Left renal pelvis (tissue), 4 donors: ENCODE data around the gene RPL15. TPM values are rescaled to one million over a fixed set of nuclear protein-coding genes. Genes with fewer than 3 reads are reported as not detected.
"Not testable (repeated sequence)": the region's sequence is repeated elsewhere in the genome, so short reads cannot be mapped to it uniquely, and the experiment has no call there.

Experiments used
- DNase-seq, 4 donors: peaks; one replicate each; pipeline ENCODE4 v3.0.0-alpha.2; 2013; ENCODE audit warnings: low read depth in 4 of 4, low spot score in 3 of 4
- polyA plus RNA-seq, 4 donors: library from polyadenylated mRNA; unstranded; fragments of 120-200 nt; gene quantifications; one replicate each; pipeline ENCODE4 v1.2.1, GENCODE V29; 2013; ENCODE audit not compliant: insufficient read length in 4 of 4

The RPL15 gene
- polyA plus RNA-seq, 4 donors = 2,072 to 2,492 (median 2,223) TPM

DNA sequence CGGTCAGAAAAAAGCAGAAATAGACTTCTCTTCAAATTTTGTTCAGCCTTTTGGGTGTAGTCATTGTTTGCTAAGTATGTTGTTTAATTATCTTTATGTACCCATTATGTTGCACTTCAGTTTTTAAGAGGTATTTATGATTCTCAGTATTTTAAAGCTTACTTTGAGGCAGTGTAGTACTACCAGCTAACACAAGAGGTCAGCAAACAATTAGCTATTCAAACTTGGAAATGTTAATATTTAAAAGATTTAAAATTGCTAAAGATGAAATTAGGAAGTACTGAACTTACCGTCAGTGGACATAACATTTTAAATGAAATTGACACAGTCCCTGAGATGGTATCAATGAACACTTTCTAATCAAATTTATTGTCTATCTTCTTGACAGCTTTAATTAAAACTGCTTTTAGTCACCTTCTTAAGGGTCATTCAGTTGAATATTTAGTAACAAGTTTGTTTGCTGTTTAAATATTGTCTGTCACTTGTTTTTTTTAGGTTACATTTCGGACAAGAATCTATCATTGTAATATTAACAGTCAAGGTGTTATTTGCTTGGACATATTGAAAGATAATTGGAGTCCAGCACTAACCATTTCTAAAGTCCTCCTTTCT lies 28.2 kb upstream of the RPL15 start:
- no peak for DNase-seq

DNA sequence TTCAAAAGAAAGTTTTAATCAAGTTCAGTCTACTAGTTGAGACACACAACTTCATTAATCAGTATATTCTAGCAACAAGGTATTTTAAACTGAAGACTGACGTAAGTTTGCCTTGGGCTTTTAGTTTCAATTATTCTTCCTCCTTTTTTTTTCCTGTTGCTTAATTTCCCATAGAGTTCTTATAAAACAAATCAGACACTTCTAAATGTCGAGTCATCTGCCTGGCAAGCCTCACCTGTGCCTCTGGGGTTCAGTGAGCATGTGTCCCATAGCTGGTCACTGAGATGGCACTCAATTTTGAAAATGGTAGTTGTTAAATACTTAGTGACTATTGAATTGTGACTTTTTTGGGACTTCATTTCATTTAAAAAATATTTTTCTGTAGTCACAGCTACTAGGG lies 27.5 kb upstream of the RPL15 start:
- DNase-seq = no peak

DNA sequence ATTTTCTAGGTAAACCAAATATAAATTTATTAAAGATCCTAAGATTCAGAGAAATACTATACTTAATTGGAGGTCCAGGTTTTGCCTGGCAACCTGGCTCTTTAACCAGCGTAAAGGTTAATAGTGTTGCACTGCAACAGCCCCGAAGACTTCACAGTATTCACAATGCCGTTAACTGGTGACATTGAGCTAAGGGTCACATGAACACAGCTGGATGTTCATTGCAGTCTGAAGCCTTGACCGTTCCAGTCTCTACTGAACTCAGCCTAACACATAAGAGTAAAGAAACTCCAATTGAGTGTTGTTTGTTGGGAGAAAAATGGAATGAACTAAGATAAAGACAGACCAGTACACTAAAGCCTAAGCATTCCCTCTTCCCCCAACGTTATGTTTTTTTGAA lies 27.0 kb upstream of the RPL15 start:
- DNase-seq = no peak

DNA sequence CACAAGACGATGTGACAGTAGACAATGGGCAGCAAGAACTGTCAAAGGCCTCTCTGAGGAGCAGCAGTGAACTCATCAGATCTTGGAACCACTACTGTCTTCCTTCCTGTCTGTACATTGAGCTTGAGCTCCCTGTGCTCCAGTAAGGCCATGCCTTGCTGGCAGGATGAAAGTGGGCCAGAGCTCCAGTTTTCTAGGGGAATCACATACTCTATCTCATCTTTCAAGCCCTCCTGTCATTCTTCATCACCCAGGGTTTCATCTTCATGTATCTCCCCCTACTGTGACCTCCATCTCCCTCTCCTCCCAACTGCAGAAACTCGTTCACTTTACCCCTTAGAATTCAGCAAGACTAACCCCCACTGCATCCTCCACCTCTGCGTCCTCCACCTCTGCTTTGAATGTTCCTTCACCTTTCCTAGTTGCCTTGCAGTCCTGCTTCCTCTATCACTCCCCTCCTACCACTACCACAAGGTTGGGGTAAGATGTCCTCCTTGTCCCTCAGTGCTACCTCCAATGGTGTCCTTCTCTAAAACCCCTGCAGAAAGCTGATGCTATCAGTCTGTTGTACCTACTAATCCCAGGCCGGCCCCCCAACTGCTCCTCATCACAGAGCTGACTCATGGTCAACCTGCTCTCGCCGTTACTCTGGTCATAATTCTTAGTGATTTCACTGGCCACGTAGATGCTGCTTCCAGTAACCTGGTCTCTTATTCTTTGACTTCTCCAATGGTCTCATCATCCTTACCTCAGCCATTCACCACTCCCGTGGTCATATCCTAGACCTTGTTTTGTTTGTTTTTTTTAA lies 22.5 kb upstream of the RPL15 start:
- DNase-seq = no peak

DNA sequence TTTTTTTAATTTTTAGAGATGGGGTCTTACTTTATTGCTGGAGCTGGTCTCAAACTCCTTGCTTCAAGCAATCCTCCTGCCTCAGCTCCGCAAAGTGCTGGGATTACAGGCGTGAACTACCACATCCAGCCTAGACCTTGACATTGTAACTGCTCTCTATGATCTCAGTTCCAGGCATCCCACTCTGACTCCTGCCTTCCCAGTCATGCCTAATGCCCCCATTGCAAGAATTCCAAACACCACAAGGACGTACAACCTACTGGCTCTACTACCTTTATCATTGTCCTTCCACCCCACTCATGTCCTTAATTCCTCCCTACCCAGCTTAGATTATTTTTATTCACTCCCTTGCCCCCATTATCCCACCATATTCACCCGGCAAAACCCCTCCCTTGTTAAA lies 21.8 kb upstream of the RPL15 start:
- no peak for DNase-seq

DNA sequence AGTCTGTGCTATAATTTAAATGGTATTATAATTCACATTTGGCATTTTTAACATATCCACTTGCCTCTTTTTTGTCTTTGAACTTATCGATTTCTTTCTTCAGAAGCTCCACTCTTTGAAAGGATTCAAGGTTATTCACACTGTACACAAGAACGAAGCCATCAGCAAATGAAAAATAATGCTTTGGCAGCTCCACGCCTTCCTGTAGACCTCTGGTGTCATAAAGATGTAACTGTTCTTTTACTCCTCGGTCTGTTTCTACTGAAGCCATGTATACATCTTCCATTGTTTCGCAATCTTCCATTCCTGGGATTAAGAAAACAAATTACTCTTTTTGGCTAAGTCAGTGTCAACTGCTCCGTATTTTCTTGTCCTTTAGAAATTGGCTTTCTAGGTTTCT lies 16.2 kb upstream of the RPL15 start:
- DNase-seq = no peak

DNA sequence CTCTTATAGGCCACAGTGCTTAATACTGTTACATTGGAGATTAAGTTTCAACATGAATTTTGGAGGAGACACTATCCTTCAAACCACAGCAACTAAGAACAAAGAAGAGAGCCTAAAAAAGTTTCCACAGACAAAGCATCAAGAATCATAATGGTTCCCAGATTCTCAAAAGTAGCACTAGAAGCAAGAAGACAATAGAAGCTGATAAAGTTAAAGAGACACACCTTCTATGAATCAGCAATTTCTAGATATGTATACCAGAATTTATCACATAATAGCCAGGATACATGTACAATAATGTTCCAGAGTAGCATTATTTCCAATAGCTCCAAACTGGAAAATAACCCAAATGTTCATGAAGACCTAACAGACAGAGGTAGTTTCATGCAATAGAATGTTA lies 12.4 kb upstream of the RPL15 start:
- no peak for DNase-seq

DNA sequence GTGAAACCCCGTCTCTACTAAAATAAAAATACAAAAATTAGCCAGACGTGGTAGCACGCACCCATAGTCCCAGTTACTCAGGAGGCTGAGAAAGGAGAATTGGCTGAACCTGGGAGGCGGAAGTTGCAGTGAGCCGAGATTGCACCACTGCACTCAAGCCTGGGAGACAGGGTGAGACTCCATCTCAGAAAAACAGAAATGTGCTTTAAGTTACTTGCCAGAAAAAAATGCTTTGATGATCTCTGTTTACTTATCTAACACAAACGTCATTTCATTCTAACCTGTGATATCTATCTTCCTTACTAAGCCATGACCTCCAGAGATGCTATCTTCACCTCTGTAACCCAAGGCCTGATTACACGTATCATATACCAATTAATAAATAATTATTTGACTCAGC lies 7.6 kb upstream of the RPL15 start:
- DNase-seq = no peak

DNA sequence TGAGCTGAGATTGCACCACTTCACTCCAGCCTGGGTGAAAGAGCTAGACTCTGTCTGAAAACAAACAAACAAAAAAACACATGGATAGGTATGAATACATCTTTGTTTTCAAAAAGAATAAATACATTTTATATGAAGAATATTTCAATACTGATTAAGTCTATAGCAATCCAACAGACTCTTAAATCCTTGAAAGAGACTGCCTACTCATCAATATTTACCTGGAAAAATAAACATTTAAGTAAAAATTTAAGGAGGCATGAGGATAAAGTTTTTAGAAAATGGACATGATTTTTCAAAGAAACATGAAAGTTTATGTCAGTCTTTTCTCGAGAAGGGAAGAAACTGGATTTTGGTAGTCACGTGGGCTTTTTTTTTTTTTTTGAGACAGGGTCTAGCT lies 5.5 kb upstream of the RPL15 start:
- no peak for DNase-seq

DNA sequence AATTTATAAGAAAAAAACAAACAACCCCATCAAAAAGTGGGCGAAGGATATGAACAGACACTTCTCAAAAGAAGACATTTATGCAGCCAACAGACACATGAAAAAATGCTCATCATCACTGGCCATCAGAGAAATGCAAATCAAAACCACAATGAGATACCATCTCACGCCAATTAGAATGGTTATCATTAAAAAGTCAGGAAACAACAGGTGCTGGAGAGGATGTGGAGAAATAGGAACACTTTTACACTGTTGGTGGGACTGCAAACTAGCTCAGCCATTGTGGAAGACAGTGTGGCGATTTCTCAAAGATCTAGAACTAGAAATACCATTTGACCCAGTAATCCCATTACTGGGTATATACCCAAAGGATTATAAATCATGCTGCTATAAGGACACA lies 4.6 kb upstream of the RPL15 start:
- DNase-seq = not testable (repeated sequence)

DNA sequence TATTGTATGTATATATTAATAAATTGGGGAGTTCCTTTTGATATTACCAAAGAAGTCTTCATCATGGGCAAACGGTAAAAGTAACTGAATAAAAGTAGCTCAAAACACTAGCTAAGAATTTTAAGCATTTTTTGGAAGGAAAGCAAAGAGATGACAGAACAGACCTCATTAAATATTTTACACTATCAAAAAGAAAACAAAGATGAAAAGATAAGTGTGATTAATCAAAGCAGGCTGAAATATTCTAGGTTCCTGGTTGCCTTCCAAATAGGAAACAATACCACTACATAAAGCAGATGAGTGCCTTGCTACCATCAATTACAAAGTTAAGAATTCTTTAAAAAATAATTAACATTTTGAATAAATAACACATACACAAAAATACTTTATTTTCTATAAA lies 3.8 kb upstream of the RPL15 start:
- DNase-seq = no peak

DNA sequence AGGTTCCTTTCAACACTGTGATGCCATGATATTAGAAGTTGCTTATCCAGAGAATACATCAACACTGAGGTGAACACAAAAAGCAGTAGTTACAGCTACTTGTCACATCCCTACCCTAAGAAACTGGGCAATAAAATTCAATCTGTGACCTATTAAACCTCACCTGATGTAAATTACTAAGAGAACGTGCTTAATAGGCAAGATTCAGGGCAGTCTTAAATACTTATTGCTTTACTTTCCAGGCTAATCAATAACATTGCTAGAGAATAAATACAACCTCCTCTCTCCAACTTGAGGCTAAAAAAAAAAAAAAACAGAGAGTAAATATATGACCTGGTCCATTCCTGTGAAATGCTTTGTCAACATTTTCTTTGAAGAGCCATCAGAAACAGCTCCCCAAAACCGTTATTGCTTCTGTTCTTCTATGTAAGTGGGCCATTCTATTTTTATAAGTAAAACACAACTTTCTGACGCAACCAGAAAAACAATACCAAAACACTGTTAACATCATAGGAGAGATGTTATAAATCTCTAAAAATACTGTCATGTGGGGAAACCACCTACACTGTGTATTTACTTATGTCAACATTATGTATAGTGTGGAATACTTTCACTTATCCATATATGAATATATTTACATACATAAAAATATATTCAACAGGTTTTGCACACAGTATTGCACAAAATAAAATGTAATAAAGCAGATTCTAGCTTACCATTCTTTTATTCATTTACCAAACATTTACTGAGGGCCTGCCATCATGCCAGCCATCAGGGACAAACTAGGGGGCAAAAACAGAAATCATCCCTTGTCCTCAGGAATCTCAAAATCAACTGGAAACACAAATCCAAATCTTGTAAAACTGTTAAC lies 2.8 kb upstream of the RPL15 start:
- no peak for DNase-seq

DNA sequence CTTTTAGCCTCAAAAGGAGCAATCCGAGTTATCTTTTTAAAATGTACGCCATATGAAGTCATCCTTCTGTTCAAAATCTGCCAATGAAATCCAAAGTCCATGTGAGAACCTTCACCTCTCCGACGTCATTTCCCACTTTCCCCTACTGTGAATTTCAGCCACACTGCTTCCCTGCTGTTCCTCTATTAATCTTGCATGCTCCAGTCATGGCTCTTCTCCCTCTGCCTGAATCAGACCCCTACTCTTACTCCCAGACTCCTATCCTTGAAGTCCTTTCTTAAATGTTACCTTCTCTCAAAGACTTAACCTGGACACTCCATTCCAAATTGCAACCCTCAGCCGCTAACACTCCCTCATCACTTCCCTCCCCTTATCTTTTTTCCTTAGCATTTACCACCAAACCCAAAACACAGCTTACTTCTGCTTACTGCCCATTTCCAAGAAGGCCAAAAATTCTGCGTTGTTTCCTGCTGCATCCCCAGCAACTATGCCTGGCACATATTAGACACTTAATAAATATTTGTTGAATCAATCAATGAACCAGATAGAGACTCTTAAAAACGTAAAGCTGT lies 1.3 kb upstream of the RPL15 start:
- DNase-seq = no peak

DNA sequence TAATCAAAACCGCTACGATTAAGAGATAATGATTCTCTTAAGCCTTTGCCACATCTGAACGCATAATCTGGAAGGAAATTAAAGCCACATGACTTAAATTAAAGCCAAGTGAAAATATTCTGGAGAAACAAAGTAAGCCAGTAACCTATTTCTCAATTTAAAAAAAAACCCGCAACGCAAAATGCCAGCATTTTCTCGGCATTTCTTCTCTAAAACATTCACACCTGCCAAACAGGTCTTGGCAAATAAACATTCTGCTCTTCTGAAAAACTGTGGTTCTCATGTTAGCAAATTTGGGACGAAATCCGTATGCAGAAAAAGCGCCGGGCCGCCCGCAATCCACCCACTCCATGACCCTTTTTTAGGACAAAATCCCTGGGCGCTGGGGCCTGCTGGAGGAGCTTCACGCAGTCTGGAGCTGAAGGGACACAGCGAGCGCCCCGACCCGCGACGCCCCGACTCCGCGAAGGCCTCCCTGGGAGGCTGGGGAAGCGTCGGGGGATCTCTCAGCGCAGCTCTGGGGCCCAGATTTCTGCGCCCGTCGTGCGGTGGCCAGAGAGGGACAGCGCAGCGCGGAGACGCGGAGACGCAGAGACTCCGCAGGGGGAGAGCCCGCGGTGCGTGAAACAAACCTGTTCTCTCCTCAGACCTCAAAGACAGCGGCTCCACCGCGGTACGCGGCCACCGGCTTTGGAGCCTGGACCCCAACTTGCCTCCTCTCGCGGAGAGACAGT lies 613 bp upstream of the RPL15 start:
- DNase-seq = no peak

DNA sequence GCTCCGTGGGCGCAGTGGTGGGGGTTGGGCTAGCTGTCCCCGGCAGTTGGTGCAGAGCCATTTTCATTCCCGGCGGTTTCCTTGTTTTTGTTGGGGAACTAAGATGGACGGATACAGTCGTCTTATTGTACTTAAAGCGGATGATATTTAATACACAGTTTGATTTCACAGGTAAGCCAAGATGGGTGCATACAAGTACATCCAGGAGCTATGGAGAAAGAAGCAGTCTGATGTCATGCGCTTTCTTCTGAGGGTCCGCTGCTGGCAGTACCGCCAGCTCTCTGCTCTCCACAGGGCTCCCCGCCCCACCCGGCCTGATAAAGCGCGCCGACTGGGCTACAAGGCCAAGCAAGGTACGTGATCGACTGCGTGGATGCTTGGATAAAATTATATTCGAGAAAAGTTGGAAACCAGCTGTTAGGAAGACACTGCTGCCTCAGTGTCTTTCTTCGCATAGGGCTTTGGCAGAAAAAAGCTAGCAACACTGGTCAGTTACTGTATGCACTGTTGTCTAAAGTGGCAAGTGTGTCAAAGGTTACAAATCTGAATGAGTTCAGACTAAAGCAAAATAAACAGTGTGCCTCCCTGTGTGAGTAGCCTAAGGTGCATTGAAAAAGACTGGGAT lies 859 bp downstream of the RPL15 start:
- peak in 3 of 4 donors; percentile 38 to 48 (median 41) for DNase-seq

DNA sequence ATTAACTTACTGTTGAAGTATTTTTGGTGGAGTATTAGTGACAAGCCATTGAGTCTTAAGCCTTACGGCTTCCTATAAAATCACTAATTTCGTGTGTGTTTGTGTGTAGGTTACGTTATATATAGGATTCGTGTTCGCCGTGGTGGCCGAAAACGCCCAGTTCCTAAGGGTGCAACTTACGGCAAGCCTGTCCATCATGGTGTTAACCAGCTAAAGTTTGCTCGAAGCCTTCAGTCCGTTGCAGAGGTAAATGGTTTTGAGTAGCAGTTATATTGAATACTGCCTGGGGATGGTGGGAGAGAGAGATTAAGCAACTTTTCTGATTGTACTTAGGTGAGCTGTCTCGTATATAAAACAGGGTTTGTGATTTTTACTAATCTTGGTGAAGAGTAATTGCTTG lies 1.4 kb downstream of the RPL15 start:
- DNase-seq = not testable (repeated sequence)

DNA sequence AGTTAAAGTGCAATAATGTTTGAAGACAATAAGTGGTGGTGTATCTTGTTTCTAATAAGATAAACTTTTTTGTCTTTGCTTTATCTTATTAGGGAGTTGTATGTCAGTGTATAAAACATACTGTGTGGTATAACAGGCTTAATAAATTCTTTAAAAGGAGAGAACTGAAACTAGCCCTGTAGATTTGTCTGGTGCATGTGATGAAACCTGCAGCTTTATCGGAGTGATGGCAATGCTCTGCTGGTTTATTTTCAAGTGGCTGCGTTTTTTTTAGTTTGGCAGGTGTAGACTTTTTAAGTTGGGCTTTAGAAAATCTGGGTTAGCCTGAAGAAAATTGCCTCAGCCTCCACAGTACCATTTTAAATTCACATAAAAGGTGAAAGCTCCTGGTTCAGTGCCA lies 2.7 kb downstream of the RPL15 start:
- no peak for DNase-seq

DNA sequence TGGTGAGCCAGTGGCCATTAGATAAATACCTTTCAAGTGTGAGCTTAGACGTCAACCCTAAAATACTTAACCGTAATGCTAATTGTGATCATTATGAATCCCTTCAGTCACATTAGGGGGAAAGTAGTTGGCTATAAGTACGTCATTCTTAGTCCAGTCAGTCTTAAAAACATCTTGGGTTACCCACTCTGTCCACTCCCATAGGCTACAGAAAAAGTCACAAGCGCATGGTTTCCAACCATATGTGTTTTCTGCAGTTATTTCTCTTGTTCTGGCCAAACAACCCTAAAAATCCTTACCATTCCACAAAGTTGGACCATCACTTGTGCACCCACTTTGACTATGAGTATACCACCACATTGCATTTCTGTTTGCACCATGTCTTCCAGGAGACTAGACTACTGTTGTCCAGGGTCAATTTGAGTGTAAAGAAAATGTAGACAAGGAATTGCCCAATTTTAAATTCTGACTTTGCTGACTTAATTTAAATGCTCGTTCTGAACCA lies 3.3 kb downstream of the RPL15 start:
- DNase-seq = no peak

DNA sequence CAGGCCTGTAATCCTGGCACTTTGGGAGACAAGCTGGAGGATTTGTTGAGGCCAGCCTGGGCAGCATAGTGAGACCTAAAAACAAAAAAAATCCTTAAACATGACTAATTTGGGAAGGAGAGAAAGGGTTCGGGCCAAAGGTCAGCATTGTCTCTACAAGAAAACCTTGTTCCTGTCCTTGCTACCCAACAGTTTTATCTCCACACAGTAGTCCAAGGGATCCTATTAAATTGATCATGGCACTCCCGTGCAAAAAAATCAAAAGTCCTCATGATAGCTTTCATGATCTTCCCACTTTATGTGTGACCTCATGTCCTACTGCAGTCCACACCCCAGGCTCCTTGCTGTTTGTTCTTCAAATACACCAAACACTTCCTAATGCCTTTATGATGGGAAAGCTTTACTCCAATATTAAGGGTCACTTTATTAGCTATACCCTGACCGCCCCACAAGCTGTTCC lies 4.2 kb downstream of the RPL15 start:
- DNase-seq = no peak

DNA sequence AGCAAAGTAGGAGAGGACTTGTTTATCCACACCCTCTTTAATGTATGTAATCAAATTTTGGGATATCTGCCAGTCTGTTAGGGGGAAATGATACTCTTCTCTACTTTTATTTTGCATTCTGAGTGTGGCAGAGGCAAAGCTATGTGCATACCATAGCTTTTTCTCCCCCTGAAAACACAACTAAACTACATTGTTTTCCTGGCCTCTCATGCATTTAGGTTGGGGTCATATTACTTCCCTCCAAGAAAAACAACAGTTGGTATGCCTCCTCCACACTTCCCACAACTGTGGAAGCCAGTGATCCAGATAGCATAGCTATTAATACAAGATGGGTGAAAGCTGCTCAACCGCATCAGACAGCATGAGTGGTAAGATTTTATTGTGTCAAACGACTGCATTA lies 6.9 kb downstream of the RPL15 start:
- peak in 2 of 4 donors; percentile 32 to 59 for DNase-seq
